WTC11 (cell line): Measurements from ENCODE around the gene TMEM86B. TPM values are rescaled to one million over a fixed set of nuclear protein-coding genes. Genes with fewer than 3 reads are reported as not detected.

Experiments used
- ATAC-seq: fragments of 200-7000 bp; cut with Tn5 transposase; 2 replicates; pipeline ENCODE4 v1.10.0; 2021; ENCODE audit warnings: mild to moderate bottlenecking, moderate library complexity
- CTCF ChIA-PET: fragments of 300-600 bp; sonication (Branson Sonifier 250); formaldehyde crosslinking; loops from one replicate; lab custom pipeline; 2021; ENCODE audit warnings: antibody characterized with exemption; lab: Charles Lee
- POLR2A ChIA-PET: fragments of 350-600 bp; sonication (Branson Sonifier 250); formaldehyde crosslinking; loops from one replicate; lab custom pipeline; 2021; ENCODE audit warnings: antibody characterized with exemption; lab: Charles Lee
- DNase-seq: peaks from one replicate; pipeline ENCODE4 v3.0.0; 2021; ENCODE audit warnings: low spot score
- H3K27ac Mint-ChIP-seq: 2 replicates; pipeline ENCODE4 v1.8.0; 2021; ENCODE audit warnings: mixed read lengths
- H3K27me3 Mint-ChIP-seq: 2 replicates; pipeline ENCODE4 v1.8.0; 2021; ENCODE audit warnings: low read depth, mild to moderate bottlenecking, moderate library complexity, mixed read lengths
- H3K36me3 Mint-ChIP-seq: 2 replicates; pipeline ENCODE4 v1.8.0; 2021; ENCODE audit warnings: mixed read lengths
- H3K4me1 Mint-ChIP-seq: 2 replicates; pipeline ENCODE4 v1.8.0; 2022; ENCODE audit warnings: mixed read lengths
- H3K4me3 Mint-ChIP-seq: 2 replicates; pipeline ENCODE4 v1.8.0; 2021; ENCODE audit warnings: mild to moderate bottlenecking, moderate library complexity, mixed read lengths
- H3K9me3 Mint-ChIP-seq: 2 replicates; pipeline ENCODE4 v1.8.0; 2021; ENCODE audit warnings: mixed read lengths
- ATF1 ChIP-seq: sonication (generic); formaldehyde crosslinking; IDR thresholded peaks from 2 replicates; pipeline ENCODE4 v1.8.1; 2023; ENCODE audit warnings: mild to moderate bottlenecking, moderate library complexity, missing genetic modification reagents
- CREB1 ChIP-seq: sonication (generic); formaldehyde crosslinking; IDR thresholded peaks from 2 replicates; pipeline ENCODE4 v1.8.0; 2023; ENCODE audit warnings: mild to moderate bottlenecking, missing genetic modification reagents
- E2F4 ChIP-seq: sonication (generic); formaldehyde crosslinking; IDR thresholded peaks from 2 replicates; pipeline ENCODE4 v1.8.1; 2022; ENCODE audit warnings: low read depth, mild to moderate bottlenecking, moderate library complexity, missing genetic modification reagents, borderline replicate concordance
- FOXJ3 ChIP-seq: sonication (generic); formaldehyde crosslinking; IDR thresholded peaks from 2 replicates; pipeline ENCODE4 v1.9.0; 2021; ENCODE audit warnings: missing genetic modification reagents, mild to moderate bottlenecking, borderline replicate concordance
- FOXP4 ChIP-seq: sonication (generic); formaldehyde crosslinking; IDR thresholded peaks from 2 replicates; pipeline ENCODE4 v1.8.0; 2022; ENCODE audit warnings: mild to moderate bottlenecking, missing genetic modification reagents
- HMGXB4 ChIP-seq: sonication (generic); formaldehyde crosslinking; IDR thresholded peaks from 2 replicates; pipeline ENCODE4 v1.8.1; 2023; ENCODE audit warnings: mild to moderate bottlenecking, moderate library complexity, missing genetic modification reagents
- JAZF1 ChIP-seq: fragments of 250-450 bp; sonication (Bioruptor Pico); IDR thresholded peaks from 2 replicates; pipeline ENCODE4 v1.9.0; 2021; ENCODE audit warnings: moderate library complexity, mild to moderate bottlenecking, inconsistent platforms
- JUN ChIP-seq: sonication (generic); formaldehyde crosslinking; IDR thresholded peaks from 2 replicates; pipeline ENCODE4 v1.8.0; 2023; ENCODE audit warnings: mild to moderate bottlenecking, missing genetic modification reagents
- KAT7 ChIP-seq: sonication (generic); formaldehyde crosslinking; IDR thresholded peaks from 2 replicates; pipeline ENCODE4 v1.8.1; 2023; ENCODE audit warnings: missing genetic modification reagents, mild to moderate bottlenecking, borderline replicate concordance
- MLX ChIP-seq: sonication (generic); formaldehyde crosslinking; IDR thresholded peaks from 2 replicates; pipeline ENCODE4 v1.8.1; 2023; ENCODE audit warnings: mild to moderate bottlenecking, missing genetic modification reagents, moderate library complexity
- NFATC4 ChIP-seq: fragments of 250-450 bp; sonication (Bioruptor Pico); IDR thresholded peaks from 2 replicates; pipeline ENCODE4 v1.9.0; 2021; ENCODE audit warnings: mild to moderate bottlenecking
- NR1H2 ChIP-seq: sonication (generic); formaldehyde crosslinking; IDR thresholded peaks from 2 replicates; pipeline ENCODE4 v1.9.0; 2021; ENCODE audit warnings: mild to moderate bottlenecking, moderate library complexity, missing genetic modification reagents
- NR2C2 ChIP-seq: sonication (generic); formaldehyde crosslinking; IDR thresholded peaks from 2 replicates; pipeline ENCODE4 v1.8.0; 2022; ENCODE audit warnings: mild to moderate bottlenecking, missing genetic modification reagents
- SP1 ChIP-seq: sonication (generic); formaldehyde crosslinking; conservative IDR thresholded peaks from 2 replicates; pipeline ENCODE4 v1.8.1; 2022; ENCODE audit warnings: missing genetic modification reagents
- ZBTB21 ChIP-seq: sonication (generic); formaldehyde crosslinking; IDR thresholded peaks from 2 replicates; pipeline ENCODE4 v1.8.1; 2023; ENCODE audit warnings: mild to moderate bottlenecking, missing genetic modification reagents, borderline replicate concordance
- ZNF138 ChIP-seq: sonication (generic); formaldehyde crosslinking; conservative IDR thresholded peaks from 2 replicates; pipeline ENCODE4 v1.8.1; 2022; ENCODE audit warnings: mild to moderate bottlenecking, moderate library complexity, missing genetic modification reagents
- ZNF532 ChIP-seq: fragments of 250-450 bp; sonication (Bioruptor Pico); IDR thresholded peaks from 2 replicates; pipeline ENCODE4 v1.9.0; 2021; ENCODE audit warnings: mild to moderate bottlenecking, borderline replicate concordance
- total RNA-seq: library from RNA; stranded (reverse); gene quantifications from 3 replicates; pipeline ENCODE4 v1.2.3, GENCODE V29; 2021

TMEM86B gene
- total RNA-seq, 1 experiment from 2014 or later, result 4.2 TPM

- ChIA-PET POLR2A (no interaction called here), CTCF (no interaction called here)
- Mint-ChIP-seq H3K27me3 (no peaks in the 10 kb centered on the region), H3K36me3 (peaks cover 10% of the 10 kb centered on the region), H3K27ac (no peak overlapping the region), H3K4me3 (no peak overlapping the region), H3K4me1 (peaks cover 16% of the 10 kb centered on the region), H3K9me3 (no peaks in the 10 kb centered on the region)
- DNase-seq (no peak), ATAC-seq (no peak)
- TF ChIP-seq JAZF1 (CRISPR knock-in tag) (no peak), NFATC4 (CRISPR knock-in tag) (no peak), NR2C2 (CRISPR knock-in tag) (no peak), NR1H2 (CRISPR knock-in tag) (no peak), ZBTB21 (CRISPR knock-in tag) (no peak), FOXJ3 (CRISPR knock-in tag) (no peak), ZNF138 (CRISPR knock-in tag) (no peak), CREB1 (CRISPR knock-in tag) (no peak), E2F4 (CRISPR knock-in tag) (no peak), ATF1 (CRISPR knock-in tag) (no peak), SP1 (CRISPR knock-in tag) (no peak), FOXP4 (no peak), MLX (no peak), ZNF532 (CRISPR knock-in tag) (no peak), JUN (CRISPR knock-in tag) (no peak), KAT7 (CRISPR knock-in tag) (no peak), HMGXB4 (CRISPR knock-in tag) (no peak)
These were observed 21.3 kb upstream of the TMEM86B start for GRCh38 chr19:55249841-55250240.
